CD4-positive, alpha-beta T cell treated with Interleukin-4 for 1 hour (primary cell): ENCODE measurements around the gene MMP10.

Experiments used
- DNase-seq, 2 donors: peaks; one replicate each; pipeline ENCODE4 v3.0.0-alpha.2; 2020 to 2022

The MMP10 gene

GRCh38 chr11:102780491-102780918 lies at the start of gene MMP10:
Gene MMP10, minus strand, starts transcription at chr11:102780628. Its CDS starts 37 bp downstream, at chr11:102780591.
- no peak for DNase-seq

GRCh38 chr11:102829316-102830000 lies 49.0 kb upstream of the MMP10 start:
- no peak for DNase-seq

GRCh38 chr11:102824556-102824955 lies 44.1 kb upstream of the MMP10 start:
- DNase-seq = no peak

DNA sequence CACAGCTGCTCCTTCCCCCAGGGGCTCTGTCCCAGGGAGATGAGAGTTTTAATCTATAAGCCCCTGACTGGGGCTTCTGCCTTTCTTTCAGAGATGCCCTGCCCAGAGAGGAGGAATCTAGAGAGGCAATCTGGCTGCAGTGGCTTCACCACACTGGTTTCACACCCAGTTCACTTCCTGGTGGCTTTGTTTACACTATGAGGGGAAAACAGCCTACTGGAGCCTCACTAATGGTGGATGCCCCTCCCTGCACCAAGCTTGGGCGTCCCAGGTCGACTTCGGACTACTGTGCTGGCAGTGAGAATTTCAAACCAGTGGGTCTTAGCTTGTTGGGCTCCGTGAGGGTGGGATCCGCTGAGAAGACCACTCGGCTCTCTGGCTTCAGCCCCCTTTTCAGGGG lies 39.1 kb upstream of the MMP10 start:
- no peak for DNase-seq

GRCh38 chr11:102813484-102813883 lies 33.1 kb upstream of the MMP10 start:
- no peak for DNase-seq

DNA sequence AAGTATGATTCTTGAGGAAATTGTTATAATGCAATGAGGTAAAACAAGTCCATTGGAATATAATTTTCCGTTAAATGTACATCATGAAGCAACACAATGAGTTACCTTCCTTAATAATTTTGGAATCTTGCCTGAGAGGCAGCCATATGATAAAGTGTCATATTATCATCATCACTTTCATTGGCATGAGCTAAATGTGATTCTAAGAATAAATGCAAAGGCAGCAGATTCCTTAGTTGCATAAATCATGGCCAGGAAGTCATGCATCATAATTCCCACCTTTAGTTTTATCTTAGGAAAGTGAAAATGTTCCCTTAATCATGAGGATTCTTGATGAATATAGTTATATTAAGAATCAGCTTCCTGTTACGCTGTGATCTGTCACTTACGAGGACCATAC lies 31.8 kb upstream of the MMP10 start:
- no peak for DNase-seq

GRCh38 chr11:102810950-102811660 lies 30.7 kb upstream of the MMP10 start:
- no peak for DNase-seq

- no peak for DNase-seq
Observed at GRCh38 chr11:102809971-102810370, 29.5 kb upstream of the MMP10 start.

DNA sequence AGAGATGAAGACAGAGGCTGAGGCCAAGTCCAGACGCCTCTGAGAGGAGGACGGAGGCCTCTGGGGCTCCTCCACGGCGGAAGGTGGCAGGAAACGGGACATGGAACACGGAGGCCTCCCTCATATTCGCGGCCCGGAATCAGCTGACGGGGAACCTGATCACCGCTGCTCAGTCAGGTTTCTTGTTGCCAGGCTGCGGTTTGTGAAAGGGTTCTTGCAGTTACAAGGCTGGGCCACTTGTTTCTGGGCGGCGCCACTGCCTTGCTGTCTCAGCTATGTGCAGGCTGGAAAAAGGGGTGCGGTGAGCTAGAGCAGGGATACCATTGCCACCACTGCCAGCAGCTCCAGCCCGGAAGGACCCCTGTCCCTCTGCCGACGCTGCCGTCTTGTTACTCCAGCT lies 27.5 kb upstream of the MMP10 start:
- DNase-seq = no peak

DNA sequence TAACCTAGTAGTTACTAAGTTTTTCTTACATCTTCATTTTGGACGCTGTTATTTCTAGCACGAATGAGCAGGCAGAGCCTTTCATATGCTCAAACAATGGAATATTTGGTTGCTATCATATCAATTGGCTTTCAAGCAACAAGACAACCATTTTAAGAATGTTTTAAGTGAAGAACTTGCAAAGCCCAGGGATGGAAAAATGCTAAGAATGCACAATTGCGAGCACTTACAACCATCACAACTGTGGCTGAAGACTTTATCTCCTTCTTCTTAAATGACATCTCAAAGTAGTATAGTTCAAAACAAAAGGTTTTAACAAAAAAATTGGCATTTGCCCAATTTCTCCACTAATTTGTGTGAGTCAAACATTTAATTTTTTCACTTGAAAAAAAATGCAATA lies 25.9 kb upstream of the MMP10 start:
- no peak for DNase-seq

DNA sequence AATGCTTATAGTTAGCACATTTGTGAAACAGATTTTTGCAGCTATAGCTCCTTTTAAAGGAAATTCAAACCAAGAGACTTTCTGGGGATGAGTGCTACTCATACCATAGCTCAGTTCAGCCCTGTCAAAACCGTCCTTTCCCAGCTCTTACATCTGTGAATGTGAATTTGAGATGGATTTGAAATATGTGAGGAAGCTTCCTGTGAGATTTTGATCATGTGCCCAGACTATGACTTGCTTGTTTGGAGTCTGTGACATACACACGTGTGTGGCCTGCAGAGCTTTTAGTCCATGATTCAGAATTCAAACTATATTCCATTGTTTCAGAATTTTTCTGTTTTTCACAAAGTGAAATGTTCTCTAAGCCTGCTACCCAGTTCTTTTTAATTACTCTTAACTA lies 21.9 kb upstream of the MMP10 start:
- DNase-seq = no peak

DNA sequence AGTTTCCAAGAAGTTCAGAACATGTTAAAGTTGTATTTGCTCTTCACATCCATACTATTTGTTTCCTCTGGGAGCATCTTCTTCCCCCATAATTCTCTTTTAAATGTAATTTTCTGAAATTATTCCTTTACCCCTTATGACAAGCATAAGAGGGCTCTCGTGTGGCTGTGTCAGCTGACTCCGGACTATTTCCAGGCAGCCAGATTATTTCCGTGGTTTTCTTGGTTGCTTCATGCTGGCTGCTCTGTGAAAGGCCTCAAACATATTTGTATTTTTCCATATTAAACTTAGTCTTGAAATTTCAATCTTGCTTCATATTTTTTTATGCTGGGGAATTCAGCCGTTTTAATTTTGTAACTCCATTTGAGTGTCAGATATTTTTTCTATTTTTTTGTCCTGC lies 20.3 kb upstream of the MMP10 start:
- no peak for DNase-seq

GRCh38 chr11:102799681-102800340 lies 19.4 kb upstream of the MMP10 start:
- no peak for DNase-seq

DNA sequence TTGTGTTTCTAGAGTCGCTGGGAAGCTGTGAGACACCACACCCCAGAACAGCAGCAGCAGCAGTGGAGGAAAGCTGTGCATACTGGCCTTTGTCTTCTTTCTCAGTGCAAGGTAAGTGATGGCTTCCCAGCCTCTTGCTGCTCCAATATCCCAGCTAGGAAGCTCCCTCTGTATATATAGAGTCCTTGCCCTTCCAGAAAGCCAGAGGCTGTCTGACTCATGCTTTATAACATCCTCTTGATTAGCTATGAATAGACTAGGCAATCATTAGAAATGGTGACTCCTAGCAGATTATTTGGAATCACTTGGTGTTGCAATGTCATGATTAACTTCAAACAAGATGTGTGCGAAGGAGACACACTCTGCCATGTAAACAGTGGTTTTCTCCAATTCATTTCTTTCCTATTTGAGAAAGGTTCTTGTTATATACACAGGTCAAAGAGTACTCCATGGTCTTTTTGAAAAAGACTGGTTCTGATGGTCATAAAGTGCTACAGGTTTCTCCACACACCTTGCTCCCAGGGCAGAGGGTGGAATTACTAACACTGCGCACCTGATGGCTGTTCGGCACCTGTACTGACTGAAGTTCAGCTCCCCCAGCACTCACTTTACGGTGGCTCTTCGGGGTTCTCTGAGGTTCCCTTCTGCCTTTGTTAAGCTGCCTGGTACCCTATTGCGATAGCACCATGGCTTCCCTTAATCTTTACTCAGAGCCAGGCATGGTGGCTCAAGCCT lies 17.8 kb upstream of the MMP10 start, which contains the start of gene MMP1:
TSS of gene MMP1 (minus strand) at position 149 of the 735 bp plus-strand sequence. CDS start at position 81, 68 bp downstream.
- DNase-seq = no peak

GRCh38 chr11:102794382-102794781 lies 14.0 kb upstream of the MMP10 start:
- no peak for DNase-seq

DNA sequence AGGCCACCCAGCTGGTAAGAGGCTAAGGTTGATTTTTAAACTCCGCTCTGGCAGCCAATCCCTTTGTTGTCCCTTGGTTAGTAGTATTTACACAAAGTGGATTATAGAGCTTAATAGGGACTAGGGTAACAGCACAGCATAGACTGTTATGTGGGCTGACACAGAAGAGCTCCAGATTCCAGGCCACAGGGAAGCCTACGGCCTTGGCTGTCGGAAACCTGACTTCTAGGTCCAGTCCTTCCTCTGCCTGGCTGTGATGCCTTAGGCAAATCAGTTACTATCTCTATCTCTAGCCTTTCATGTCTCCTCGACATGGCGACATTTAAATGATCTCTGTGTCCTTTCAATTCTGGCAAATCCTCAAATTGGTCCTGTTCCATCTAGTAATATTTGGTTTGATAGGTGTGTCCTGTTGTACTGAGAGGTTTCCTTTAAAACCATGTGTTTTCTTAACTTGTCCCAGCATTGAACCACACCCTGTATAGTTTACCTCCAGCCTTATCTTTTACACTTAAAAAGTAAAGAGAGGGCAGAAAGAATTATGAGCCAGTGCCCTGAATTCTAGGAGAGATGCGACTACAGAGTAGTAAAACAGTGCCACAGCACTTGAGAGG lies 13.4 kb upstream of the MMP10 start:
- no peak for DNase-seq

DNA sequence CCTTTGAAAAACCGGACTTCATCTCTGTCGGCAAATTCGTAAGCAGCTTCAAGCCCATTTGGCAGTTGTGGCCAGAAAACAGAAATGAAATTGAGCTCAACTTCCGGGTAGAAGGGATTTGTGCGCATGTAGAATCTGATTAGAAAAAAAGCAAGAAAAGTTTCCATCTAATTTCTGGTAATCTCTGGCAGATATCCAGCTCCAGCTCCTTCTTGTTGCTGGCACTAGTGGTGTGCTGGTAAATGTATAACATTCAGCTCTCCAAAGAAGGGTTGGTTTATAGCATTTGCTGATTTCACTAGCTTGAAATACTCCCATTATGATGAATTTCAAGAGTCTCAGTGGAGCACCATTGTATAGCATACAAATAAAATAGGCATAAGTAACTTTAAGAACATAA lies 12.2 kb upstream of the MMP10 start:
- DNase-seq = no peak

DNA sequence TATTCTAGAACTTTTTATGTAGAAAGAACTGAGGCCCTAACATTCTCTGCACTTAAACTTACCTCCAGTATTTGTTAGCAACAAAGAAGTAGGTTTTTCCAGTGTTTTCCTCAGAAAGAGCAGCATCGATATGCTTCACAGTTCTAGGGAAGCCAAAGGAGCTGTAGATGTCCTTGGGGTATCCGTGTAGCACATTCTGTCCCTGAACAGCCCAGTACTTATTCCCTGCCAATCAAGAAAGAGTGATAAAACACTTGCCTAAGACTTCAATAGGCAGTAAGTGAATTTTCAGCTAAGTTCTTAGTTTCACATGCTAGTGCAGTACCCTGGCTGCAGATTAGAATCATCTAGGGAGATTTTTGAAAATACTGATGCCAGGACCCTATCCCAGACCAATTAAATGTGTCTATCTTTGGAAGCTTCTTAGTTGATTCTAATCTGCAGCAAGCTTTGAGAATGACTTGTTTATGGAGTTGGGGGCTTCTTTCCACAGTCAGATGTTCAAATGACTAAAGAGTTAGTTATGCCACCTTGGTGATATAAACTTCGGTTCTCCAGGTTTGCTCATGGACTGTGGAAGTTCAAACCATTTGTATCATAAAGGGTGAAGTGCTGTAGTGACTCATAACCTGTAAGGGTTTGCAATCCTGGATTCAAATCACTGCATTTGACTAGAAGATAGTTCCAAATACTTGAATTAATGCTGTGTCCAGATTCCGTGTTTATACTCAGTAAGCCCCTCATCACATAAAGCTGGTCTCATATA lies 11.0 kb upstream of the MMP10 start:
- no peak for DNase-seq

DNA sequence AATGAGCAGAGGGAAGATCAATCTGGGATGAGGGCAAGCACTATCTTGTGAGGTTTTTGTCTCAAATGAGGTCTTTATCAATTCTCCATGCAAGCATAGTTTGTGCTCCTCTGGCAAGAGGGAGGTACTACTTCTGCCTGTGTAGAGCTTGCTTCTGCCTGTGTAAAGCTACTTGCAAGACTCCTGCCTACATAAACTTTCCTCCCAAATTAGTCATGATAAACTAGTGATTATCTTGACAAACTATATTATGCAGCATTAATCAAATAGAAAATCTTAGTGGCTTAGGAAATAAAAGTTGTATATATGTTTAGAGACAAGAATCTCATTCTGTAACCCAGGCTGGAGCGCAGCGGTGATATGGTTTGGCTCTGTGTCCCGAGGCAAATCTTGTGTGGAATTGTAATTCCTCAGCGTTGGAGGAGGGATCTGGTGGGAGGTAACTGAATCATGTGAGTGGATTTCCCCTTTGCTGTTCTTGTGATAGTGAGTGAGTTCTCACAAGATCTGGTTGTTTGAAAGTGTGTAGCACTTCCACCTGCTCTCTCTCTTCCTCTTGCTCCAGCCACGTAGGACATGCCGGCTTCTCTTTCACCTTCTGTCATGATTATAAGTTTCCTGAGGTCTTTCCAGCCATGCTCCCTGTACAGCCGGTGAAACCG lies 8.0 kb upstream of the MMP10 start:
- DNase-seq = no peak

DNA sequence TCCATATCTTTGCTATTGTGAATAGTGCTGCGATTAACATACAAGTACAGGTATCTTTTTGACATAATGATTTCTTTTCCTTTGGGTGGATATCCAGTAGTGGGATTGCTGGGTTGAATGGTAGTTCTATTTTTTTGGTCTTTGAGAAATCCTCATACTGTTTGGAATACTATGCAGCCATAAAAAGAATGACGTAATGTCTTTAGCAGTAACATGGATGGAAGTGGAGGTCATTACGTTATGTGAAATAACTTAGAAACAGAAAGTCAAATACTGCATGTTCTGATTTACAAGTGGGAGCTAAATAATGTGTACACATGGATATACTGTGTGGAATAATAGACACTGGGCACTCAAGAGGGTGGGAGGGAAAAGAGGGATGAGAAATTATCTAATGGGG lies 4.0 kb upstream of the MMP10 start:
- DNase-seq = no peak

DNA sequence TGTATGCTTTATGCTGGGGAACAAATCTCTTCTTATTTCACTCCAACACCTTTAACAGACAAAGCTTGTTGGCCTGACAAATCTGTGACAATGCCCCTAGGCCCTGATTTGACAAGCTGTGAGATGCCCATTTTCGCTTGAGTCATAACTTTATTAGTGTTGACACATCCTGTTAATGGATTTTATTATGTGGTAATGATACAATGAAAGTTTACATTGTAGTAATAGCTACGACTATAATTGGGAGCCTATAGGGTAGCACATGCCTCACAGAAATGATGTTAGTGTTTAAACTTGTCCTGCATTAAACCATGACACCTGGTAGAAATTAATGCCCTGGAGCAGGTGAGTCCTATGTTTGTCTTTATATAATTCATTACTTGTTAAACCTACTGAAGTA lies 3.3 kb upstream of the MMP10 start:
- no peak for DNase-seq
